ENCODE measurements around the gene VPS18.

DNA sequence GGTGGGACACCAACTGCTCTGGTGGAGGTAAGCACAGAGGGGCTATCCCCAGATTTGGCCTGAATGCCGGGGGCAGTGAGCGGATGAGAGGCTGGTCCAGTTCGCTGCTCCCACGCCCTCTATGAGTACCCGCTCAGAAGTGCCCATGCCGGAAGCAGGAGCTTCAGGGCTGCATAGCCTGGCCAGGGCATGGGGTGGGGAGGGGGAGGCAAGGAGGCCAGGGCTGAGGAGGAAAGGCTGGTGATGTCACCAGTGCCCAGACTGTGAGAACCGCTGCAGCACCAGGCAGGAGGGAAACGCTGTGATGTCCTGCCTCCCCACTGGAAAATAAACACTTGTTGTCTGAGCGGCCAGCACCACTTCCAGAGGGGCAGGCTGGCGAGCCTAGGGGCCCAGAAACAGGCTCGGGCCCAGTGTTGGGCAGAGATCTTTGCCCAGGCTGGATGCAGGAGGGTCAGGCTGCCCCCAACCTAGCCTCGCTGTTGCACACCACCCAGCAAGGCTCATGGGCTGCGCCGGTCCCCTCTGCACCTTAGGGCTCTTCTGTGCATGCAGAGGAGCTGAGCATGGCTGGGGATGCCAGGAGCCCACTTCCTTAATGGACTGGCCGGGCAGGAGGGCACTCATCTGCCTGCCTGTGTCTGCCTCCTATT, 24.0 kb downstream of the VPS18 start:
- TF ChIP-seq ESRRG (CRISPR knock-in tag; IDR thresholded peaks at IDR 0.05) (no peak), BACH2 (CRISPR knock-in tag; IDR thresholded peaks at IDR 0.05; ENCODE audit: borderline replicate concordance) (no peak), RARB (CRISPR knock-in tag; IDR thresholded peaks at IDR 0.05) (no peak), TOX (CRISPR knock-in tag; IDR thresholded peaks at IDR 0.05; ENCODE audit: borderline replicate concordance) (no peak), PPARA (CRISPR knock-in tag; IDR thresholded peaks at IDR 0.05; ENCODE audit: borderline replicate concordance) (no peak), ZNF8 (CRISPR knock-in tag; IDR thresholded peaks at IDR 0.05) (no peak), ARNTL (CRISPR knock-in tag; IDR thresholded peaks at IDR 0.05; ENCODE audit: borderline replicate concordance, low read depth) (no peak), ZFP30 (CRISPR knock-in tag; IDR thresholded peaks at IDR 0.05) (no peak), ZNF70 (CRISPR knock-in tag; IDR thresholded peaks at IDR 0.05) (no peak), SNAI2 (CRISPR knock-in tag; IDR thresholded peaks at IDR 0.05) (no peak), ZC3H10 (CRISPR knock-in tag; IDR thresholded peaks at IDR 0.05) (no peak)
- TF ChIP-seq, protein P1, sequence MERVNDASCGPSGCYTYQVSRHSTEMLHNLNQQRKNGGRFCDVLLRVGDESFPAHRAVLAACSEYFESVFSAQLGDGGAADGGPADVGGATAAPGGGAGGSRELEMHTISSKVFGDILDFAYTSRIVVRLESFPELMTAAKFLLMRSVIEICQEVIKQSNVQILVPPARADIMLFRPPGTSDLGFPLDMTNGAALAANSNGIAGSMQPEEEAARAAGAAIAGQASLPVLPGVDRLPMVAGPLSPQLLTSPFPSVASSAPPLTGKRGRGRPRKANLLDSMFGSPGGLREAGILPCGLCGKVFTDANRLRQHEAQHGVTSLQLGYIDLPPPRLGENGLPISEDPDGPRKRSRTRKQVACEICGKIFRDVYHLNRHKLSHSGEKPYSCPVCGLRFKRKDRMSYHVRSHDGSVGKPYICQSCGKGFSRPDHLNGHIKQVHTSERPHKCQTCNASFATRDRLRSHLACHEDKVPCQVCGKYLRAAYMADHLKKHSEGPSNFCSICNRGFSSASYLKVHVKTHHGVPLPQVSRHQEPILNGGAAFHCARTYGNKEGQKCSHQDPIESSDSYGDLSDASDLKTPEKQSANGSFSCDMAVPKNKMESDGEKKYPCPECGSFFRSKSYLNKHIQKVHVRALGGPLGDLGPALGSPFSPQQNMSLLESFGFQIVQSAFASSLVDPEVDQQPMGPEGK (CRISPR knock-in tag; IDR thresholded peaks at IDR 0.05; ENCODE audit: borderline replicate concordance) = no peak
- TF ChIP-seq, protein P2, sequence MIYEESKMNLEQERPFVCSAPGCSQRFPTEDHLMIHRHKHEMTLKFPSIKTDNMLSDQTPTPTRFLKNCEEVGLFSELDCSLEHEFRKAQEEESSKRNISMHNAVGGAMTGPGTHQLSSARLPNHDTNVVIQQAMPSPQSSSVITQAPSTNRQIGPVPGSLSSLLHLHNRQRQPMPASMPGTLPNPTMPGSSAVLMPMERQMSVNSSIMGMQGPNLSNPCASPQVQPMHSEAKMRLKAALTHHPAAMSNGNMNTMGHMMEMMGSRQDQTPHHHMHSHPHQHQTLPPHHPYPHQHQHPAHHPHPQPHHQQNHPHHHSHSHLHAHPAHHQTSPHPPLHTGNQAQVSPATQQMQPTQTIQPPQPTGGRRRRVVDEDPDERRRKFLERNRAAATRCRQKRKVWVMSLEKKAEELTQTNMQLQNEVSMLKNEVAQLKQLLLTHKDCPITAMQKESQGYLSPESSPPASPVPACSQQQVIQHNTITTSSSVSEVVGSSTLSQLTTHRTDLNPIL (CRISPR knock-in tag; IDR thresholded peaks at IDR 0.05; ENCODE audit: low read depth) = no peak

Data from SK-N-SH treated with all-trans-retinoic acid at 6 μM for 48 hours (cell line).